Mesenchymal stem cell (in vitro differentiated cells and primary cell): ENCODE measurements around the gene MAT1A.

Experiments
- DNase-seq: peaks from one replicate; pipeline ENCODE4 v3.0.0-alpha.2; 2013
- H2AFZ ChIP-seq: one replicate; pipeline ENCODE4 v1.6.1; 2013; ENCODE audit warnings: low read depth, mild to moderate bottlenecking, control low read depth, inconsistent platforms, low read length, moderate library complexity
- H2AK5ac ChIP-seq: 2 replicates; pipeline ENCODE4 v1.6.1; 2013; ENCODE audit warnings: low read length, moderate library complexity, mild to moderate bottlenecking, inconsistent platforms; ENCODE audit not compliant: severe bottlenecking
- H2BK120ac ChIP-seq: one replicate; pipeline ENCODE4 v1.6.1; 2013; ENCODE audit warnings: low read depth, mild to moderate bottlenecking, inconsistent platforms, low read length, moderate library complexity
- H2BK12ac ChIP-seq, 2 experiments: one replicate each; pipeline ENCODE4 v1.6.1; 2013; ENCODE audit warnings: inconsistent platforms in 2 of 2, low read length in 2 of 2, mild to moderate bottlenecking in 2 of 2, moderate library complexity in 2 of 2, control low read depth in 1 of 2
- H2BK15ac ChIP-seq: one replicate; pipeline ENCODE4 v1.6.1; 2013; ENCODE audit warnings: mild to moderate bottlenecking, low read depth, inconsistent platforms; ENCODE audit not compliant: poor library complexity, severe bottlenecking
- H2BK5ac ChIP-seq: 2 replicates; pipeline ENCODE4 v1.6.1; 2013; ENCODE audit warnings: low read depth, mild to moderate bottlenecking, low read length, control low read depth, inconsistent platforms; ENCODE audit not compliant: poor library complexity, severe bottlenecking
- H3K14ac ChIP-seq, 2 experiments: one replicate each; pipeline ENCODE4 v1.6.1; 2013; ENCODE audit warnings: inconsistent platforms in 2 of 2, low read length in 2 of 2, control low read depth in 1 of 2, mild to moderate bottlenecking in 1 of 2, moderate library complexity in 1 of 2
- H3K18ac ChIP-seq, 2 experiments: one replicate each; pipeline ENCODE4 v1.6.1; 2013; ENCODE audit warnings: inconsistent platforms in 2 of 2, low read length in 2 of 2, control low read depth in 1 of 2, low read depth in 1 of 2, mild to moderate bottlenecking in 1 of 2
- H3K23ac ChIP-seq, 2 experiments: one replicate each; pipeline ENCODE4 v1.6.1; 2013; ENCODE audit warnings: inconsistent platforms in 2 of 2, low read length in 2 of 2, mild to moderate bottlenecking in 2 of 2, moderate library complexity in 2 of 2, control low read depth in 1 of 2
- H3K27ac ChIP-seq: 2 replicates; pipeline ENCODE4 v1.5.1; 2013; ENCODE audit warnings: mild to moderate bottlenecking, moderate library complexity, low read length, control low read depth, inconsistent platforms; ENCODE audit not compliant: poor library complexity, severe bottlenecking
- H3K27me3 ChIP-seq, 2 experiments: 2 replicates each; pipeline versions ENCODE4 v1.6.1 to v1.7.0; 2013; ENCODE audit warnings: low read length in 2 of 2, mild to moderate bottlenecking in 2 of 2, moderate library complexity in 2 of 2, control low read depth in 1 of 2, inconsistent platforms in 1 of 2; ENCODE audit not compliant: control insufficient read depth in 1 of 2, insufficient read depth in 1 of 2
- H3K36me3 ChIP-seq, 2 experiments: 2 replicates each; pipeline versions ENCODE4 v1.6.1 to v1.7.0; 2013; ENCODE audit warnings: low read length in 2 of 2, control low read depth in 1 of 2, inconsistent platforms in 1 of 2, low read depth in 1 of 2, mild to moderate bottlenecking in 1 of 2; ENCODE audit not compliant: insufficient read depth in 2 of 2, control insufficient read depth in 1 of 2
- H3K4ac ChIP-seq, 2 experiments: one replicate each; pipeline ENCODE4 v1.6.1; 2013; ENCODE audit warnings: inconsistent platforms in 2 of 2, low read length in 2 of 2, mild to moderate bottlenecking in 2 of 2, moderate library complexity in 2 of 2, control low read depth in 1 of 2, low read depth in 1 of 2
- H3K4me1 ChIP-seq: 2 replicates; pipeline ENCODE4 v1.6.1; 2013; ENCODE audit warnings: low read depth, low read length, control low read depth; ENCODE audit not compliant: control insufficient read depth, insufficient read depth
- H3K4me2 ChIP-seq: 2 replicates; pipeline ENCODE4 v1.6.1; 2013; ENCODE audit warnings: low read length, mild to moderate bottlenecking, inconsistent platforms; ENCODE audit not compliant: poor library complexity, severe bottlenecking
- H3K4me3 ChIP-seq, 2 experiments: 2 replicates each; pipeline versions ENCODE4 v1.5.1 to v1.7.0; 2013; ENCODE audit warnings: low read length in 2 of 2, mild to moderate bottlenecking in 2 of 2, control low read depth in 1 of 2, low read depth in 1 of 2; ENCODE audit not compliant: insufficient read depth in 1 of 2
- H3K79me1 ChIP-seq: replicated peaks from 2 replicates; pipeline ENCODE4 v1.6.1; 2013; ENCODE audit warnings: mild to moderate bottlenecking, control low read depth, low read length, inconsistent platforms; ENCODE audit not compliant: poor library complexity, severe bottlenecking
- H3K9ac ChIP-seq: 2 replicates; pipeline ENCODE4 v1.7.0; 2013; ENCODE audit warnings: mild to moderate bottlenecking, low read length, moderate library complexity
- H3K9me3 ChIP-seq: 2 replicates; pipeline ENCODE4 v1.7.0; 2013; ENCODE audit warnings: mild to moderate bottlenecking, low read length; ENCODE audit not compliant: control insufficient read depth
- H4K8ac ChIP-seq: one replicate; pipeline ENCODE4 v1.6.1; 2013; ENCODE audit warnings: inconsistent platforms, mild to moderate bottlenecking, low read length, moderate library complexity
- H4K91ac ChIP-seq: one replicate; pipeline ENCODE4 v1.6.1; 2013; ENCODE audit warnings: mild to moderate bottlenecking, low read length, inconsistent platforms
- WGBS: methylation state at CpG from one replicate; pipeline ENCODE4 v1.1.7; 2013; ENCODE audit warnings: mixed read lengths; 5-methylcytosine and 5-hydroxymethylcytosine counted together

Gene MAT1A

DNA sequence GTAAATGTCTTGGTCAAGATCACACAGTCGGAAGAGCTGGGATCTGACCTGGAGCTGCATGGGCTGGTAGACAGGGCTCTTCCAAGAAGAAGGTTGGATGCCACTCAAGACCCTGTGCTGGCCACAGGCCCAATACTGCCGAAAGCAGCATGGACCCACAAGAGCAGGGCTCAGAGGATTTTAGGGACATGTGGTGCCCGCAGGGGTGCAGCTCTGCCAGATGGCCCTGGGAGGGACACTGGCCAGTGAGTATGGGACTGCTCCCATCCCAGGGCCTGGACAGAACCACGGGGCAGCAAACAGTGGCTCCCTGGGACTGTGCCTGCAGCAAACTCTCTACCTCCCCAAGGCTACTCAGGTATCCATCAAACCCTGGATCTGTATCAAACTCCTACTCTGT is 12.4 kb downstream of the MAT1A start:
- Histone ChIP-seq H3K4me3 (no peak overlapping the region), H2BK120ac (no peak overlapping the region), H2BK12ac (no peak overlapping the region), H3K4ac (no peak overlapping the region), H3K79me1 (no peaks in the 10 kb centered on the region), H3K23ac (no peak overlapping the region), H3K9me3 (no peaks in the 10 kb centered on the region), H2AK5ac (no peak overlapping the region), H2BK15ac (no peak overlapping the region), H3K4me1 (no peaks in the 10 kb centered on the region), H2BK5ac (no peak overlapping the region), H3K18ac (no peak overlapping the region), H3K27me3 (peaks cover 16 to 67% of the 10 kb centered on the region in 2 experiments), H4K8ac (no peak overlapping the region), H3K9ac (no peak overlapping the region), H3K36me3 (no peaks in the 10 kb centered on the region), H3K4me2 (no peak overlapping the region), H4K91ac (no peak overlapping the region), H3K14ac (no peak overlapping the region), H2AFZ (no peak overlapping the region), H3K27ac (no peak overlapping the region)
- 87% methylated on average over 4 of the region's 4 CpGs for WGBS
- no peak for DNase-seq

DNA sequence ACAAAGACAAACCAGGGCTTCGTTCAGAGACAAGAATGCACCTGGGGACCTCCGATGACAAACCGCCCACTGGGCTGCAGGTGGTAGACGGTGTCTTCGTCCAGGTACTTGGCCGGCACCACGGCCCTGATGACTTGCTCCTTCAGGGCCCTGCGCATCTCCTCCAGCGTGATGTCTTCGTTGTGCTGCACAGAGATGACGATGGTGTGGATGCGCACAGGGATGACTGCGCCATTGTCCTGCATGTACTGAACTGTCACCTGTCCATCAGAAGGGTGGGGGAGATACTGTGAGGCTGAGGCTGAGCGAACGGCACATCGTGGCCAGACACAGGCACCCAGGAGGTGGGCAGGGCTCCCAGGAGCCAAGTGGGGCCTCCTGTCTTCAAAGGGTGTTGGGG is 13.1 kb downstream of the MAT1A start:
- no peaks in the 10 kb centered on the region for H3K36me3 ChIP-seq
- 92% methylated on average over 16 of the region's 16 CpGs for WGBS

DNA sequence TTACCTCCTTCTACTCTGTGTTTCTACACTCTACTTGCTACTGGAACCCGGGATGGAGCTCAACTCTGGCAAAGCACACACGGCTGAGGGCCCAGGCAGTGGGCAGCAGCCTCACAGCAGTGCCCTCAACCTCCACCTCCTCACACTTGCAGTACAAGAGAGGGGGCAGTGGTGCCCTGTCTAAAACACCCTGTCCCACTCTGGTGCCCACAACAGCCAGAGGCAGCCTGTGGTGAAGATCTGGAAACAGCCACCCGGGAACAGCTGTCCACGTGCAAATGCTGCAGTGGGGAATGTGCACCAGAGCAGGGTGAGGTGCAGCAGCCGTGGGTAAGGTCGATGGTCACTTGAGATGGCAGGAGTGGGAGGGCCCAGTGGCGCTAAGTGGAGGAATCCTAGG is 13.7 kb downstream of the MAT1A start:
- Histone ChIP-seq H2AFZ (no peak overlapping the region), H3K27ac (no peak overlapping the region), H4K91ac (no peak overlapping the region), H3K14ac (no peak overlapping the region), H2BK120ac (no peak overlapping the region), H3K79me1 (no peaks in the 10 kb centered on the region), H3K36me3 (no peaks in the 10 kb centered on the region), H2BK15ac (no peak overlapping the region), H3K27me3 (peaks cover 12 to 63% of the 10 kb centered on the region in 2 experiments), H2BK12ac (no peak overlapping the region), H3K4ac (no peak overlapping the region), H4K8ac (no peak overlapping the region), H3K23ac (no peak overlapping the region), H3K9me3 (no peaks in the 10 kb centered on the region), H2AK5ac (no peak overlapping the region), H3K4me3 (no peak overlapping the region), H3K9ac (no peak overlapping the region), H3K18ac (no peak overlapping the region), H3K4me2 (no peak overlapping the region), H2BK5ac (no peak overlapping the region), H3K4me1 (no peaks in the 10 kb centered on the region)
- WGBS = 87% methylated on average over 7 of the region's 7 CpGs
- no peak for DNase-seq

More for the DNA sequence above, 13.1 kb downstream of the MAT1A start:
- Histone ChIP-seq H3K27me3 (peaks cover 12 to 63% of the 10 kb centered on the region in 2 experiments), H2BK15ac (no peak overlapping the region), H3K9me3 (no peaks in the 10 kb centered on the region), H2BK5ac (no peak overlapping the region), H3K18ac (no peak overlapping the region), H3K4me2 (no peak overlapping the region), H3K79me1 (no peaks in the 10 kb centered on the region), H3K27ac (no peak overlapping the region), H3K14ac (no peak overlapping the region), H4K91ac (no peak overlapping the region), H2AK5ac (no peak overlapping the region), H3K4me1 (no peaks in the 10 kb centered on the region), H3K4me3 (no peak overlapping the region), H2AFZ (no peak overlapping the region), H2BK120ac (no peak overlapping the region), H3K9ac (no peak overlapping the region), H3K23ac (no peak overlapping the region), H3K4ac (no peak overlapping the region), H4K8ac (no peak overlapping the region), H2BK12ac (no peak overlapping the region)
- DNase-seq = no peak

DNA sequence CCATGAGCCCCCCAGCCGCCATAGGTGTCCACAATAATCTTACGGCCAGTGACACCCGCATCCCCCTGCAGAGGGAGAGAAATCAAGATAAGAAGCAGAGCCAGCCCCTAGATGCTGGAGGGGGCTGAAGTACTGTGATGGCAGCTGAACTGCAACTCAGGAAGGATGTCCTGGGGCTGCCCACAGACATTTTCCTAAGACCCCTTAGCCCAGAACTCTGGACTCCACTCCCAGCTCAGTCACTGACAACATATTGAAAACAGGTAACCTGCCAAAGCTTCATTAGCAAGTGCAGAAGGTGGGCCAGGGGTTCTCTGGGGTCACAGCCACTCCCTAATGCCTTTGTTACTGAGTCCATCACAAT is 14.3 kb downstream of the MAT1A start:
- no peak overlapping the region for H3K18ac ChIP-seq
- H4K8ac ChIP-seq = no peak overlapping the region
- H4K91ac ChIP-seq = no peak overlapping the region
- H3K79me1 ChIP-seq = no peaks in the 10 kb centered on the region
- H3K27me3 ChIP-seq = peaks cover 7 to 62% of the 10 kb centered on the region in 2 experiments
- H3K9ac ChIP-seq = no peak overlapping the region
- H2BK12ac ChIP-seq = no peak overlapping the region
- H2AFZ ChIP-seq = no peak overlapping the region
- H2BK15ac ChIP-seq = no peak overlapping the region
- H2BK5ac ChIP-seq = no peak overlapping the region
- H3K36me3 ChIP-seq = no peaks in the 10 kb centered on the region
- no peak overlapping the region for H2AK5ac ChIP-seq
- no peak for DNase-seq
- no peak overlapping the region for H3K27ac ChIP-seq
- no peak overlapping the region for H3K14ac ChIP-seq
- no peak overlapping the region for H2BK120ac ChIP-seq
- H3K4me2 ChIP-seq = no peak overlapping the region
- 96% methylated on average over 3 of the region's 3 CpGs for WGBS
- H3K23ac ChIP-seq = no peak overlapping the region
- H3K4ac ChIP-seq = no peak overlapping the region
- no peak overlapping the region for H3K4me3 ChIP-seq
- no peaks in the 10 kb centered on the region for H3K4me1 ChIP-seq
- H3K9me3 ChIP-seq = no peaks in the 10 kb centered on the region
